GM19438 (cell line): ENCODE measurements around the gene TRAPPC2L.

Source experiments
- ATAC-seq: cut with Tn5 transposase; IDR thresholded peaks from one replicate; pipeline ENCODE4 v1.9.1; 2021; ENCODE audit warnings: low read depth; ENCODE audit not compliant: unreplicated experiment

TRAPPC2L gene

DNA sequence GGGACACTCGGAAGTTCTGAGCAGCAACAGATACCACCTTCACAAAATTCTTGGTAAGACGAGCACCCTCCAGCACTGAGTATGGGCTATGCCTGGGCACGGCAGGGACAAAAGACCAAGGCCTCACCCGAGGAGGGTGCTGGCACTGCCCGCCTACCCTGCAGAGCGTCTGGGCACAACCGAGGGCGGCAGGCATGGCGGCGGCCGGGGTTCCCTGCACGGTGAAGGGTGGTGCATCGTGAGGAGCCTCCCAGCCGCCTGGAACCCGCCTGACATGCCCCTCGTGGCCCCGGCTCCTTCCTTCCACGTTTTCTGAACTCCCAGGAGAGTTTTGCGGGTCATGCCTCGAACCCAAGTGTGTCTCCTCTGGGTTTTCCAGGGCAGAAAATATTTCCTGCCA is 19.1 kb upstream of the TRAPPC2L start:
- ATAC-seq: no peak

DNA sequence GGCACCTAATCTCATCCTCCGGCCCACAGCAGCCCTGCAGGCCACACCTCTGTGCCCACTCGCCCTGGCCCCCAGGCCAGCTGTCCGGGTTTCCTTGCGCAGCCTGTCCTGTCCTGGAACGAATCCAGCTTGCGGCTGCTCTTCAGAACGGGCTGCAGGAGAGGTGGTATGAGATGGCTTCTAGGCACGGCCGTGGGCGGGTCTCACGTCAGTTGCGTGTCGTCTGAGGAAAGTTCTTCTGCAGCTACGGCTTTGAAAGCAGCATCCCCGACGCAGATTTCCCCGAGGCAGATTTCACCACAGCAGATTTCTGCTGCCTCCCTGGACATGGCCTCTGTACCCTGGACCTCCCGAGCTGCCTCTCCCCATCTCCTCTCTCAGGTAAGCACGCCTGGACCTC is 18.4 kb upstream of the TRAPPC2L start:
- ATAC-seq: no peak

GRCh38 chr16:88839026-88839529 is 17.8 kb upstream of the TRAPPC2L start:
- ATAC-seq: no peak

- no peak for ATAC-seq
These were observed 17.0 kb upstream of the TRAPPC2L start for GRCh38 chr16:88839745-88840599.

DNA sequence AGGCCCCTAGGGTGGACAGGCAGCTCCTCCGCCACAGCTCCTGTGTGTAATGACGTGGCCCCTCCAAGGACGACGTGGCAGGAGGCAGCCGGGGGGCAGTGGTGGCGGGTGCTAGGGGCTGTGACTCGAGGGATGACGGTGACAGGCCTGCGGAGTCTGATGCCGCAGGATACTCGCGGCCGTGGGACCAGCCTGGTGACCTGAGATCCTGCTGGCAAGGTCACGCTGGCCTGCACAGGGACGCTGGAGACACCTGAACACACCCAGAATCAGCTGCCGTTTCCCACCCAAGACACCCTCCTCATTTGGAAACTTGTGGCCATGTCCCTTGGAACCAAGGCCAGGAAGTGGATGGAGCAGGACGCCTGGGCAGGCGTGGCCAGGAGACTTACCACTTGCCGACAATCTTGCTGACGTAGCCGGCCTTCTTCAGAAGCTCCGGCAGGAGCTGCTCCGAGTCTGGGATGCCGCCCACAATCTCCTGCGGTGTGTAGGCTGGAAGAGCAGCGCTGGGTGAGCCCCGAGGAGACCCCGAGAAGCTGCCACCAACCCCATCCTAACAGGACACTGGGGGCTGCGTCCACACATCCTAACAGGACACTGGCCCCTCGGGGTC is 16.2 kb upstream of the TRAPPC2L start:
- ATAC-seq: no peak

DNA sequence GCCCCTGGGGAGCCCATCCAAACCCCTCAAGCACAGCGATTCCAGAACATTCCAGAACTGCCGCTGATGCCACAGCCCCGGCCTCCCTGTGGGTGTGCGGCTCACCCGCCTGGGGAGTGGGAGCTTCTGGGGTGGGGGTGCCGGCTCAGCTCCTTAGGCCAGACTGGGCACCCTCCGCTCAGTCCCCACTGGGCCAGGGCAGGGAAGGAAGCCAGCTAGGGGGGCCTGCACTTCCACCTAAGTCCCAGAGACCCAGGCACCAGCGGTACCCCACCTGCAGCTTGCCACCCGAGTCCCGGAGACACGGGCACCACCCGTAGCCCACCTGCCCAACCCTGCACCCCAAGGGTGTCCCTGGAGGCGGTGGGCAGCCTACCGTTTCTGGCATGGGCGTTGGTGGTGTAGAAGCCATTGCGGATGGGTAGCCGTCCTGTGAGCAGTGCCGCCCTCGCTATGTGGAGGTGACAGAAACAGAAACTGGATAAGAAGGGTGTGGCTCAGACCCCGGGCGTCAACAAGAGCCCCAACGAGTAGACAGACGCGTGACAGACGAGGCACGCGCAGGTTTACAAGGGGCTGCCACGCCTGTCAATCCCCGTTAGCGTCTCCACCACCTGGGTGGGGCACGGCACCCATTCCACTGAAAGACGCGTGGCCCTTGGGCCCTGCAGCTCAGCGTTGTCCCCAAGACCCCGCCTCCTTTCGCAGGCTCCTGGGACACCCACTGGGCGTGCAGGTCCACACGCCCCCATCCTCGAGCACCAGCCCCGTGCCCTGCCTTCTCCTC is 15.2 kb upstream of the TRAPPC2L start:
- no peak for ATAC-seq

GRCh38 chr16:88842308-88842756 is 14.6 kb upstream of the TRAPPC2L start:
- no peak for ATAC-seq

DNA sequence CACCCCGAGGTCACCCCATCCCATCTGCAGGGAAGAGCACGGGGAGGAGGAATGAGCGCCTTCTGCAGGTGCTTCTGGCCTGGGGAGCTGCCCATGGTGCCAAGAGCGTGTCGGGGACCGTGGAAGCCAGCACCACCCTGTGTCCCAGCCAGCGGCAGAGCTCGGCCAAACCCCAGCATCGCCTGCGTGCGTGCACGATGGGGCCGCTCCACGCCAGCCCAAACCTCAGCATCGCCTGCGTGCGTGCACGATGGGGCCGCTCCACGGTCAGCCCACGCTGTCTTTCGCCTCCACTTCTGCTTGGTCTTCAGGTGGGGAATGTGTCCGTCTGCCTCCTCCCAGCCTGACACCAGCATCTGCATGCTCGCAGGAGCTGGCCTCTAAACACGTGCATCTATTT is 14.1 kb upstream of the TRAPPC2L start:
- ATAC-seq: no peak

GRCh38 chr16:88843256-88843655 is 13.7 kb upstream of the TRAPPC2L start:
- no peak for ATAC-seq

DNA sequence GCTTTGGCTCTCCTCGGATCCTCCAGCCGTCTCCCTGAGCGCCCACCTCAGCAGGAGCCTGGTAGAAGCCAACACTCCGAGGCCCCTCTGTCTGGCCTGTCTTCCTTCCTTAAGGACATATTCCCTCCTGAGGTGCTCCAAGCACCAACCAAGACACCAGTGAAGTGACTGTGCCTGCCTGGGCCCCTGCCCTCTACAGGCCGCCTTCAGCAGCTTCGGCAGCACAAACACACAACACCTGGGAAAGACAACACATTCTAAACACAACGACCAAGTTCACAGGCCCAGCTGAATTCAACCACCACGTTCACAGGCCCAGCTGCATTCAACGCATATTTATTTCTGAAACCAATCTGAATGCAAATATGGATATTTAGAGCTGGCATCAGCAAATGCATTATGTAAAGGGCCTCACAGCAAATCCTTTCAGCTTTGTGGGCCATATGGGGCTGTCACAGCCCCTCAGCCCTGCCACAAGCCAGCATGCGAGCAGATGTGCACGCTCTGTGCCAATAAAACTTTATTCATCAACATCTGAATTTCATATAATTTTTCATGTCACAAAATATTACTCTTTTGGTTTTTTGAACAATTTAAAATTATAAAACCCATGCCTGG is 12.4 kb upstream of the TRAPPC2L start:
- ATAC-seq: no peak

GRCh38 chr16:88846088-88846487 is 10.8 kb upstream of the TRAPPC2L start:
- ATAC-seq: no peak

DNA sequence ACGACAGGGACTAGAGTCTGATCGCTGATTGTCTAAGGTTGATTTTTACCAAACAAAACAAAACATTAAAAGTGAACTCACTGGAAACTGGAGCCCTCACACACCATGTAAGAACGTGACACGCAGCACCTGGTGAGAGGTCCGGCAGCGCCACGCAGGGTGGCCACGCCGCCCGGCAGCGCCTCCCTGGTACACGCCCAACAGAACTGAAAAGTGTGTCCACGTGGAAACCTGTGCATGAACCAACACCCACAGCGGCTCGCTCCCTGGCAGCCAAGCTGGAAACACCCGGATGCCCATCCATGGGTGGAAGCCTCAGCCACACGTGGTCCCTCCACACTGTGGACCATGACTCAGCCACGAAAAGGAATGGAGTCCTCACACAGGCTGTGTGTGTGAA is 9.3 kb upstream of the TRAPPC2L start:
- no peak for ATAC-seq

DNA sequence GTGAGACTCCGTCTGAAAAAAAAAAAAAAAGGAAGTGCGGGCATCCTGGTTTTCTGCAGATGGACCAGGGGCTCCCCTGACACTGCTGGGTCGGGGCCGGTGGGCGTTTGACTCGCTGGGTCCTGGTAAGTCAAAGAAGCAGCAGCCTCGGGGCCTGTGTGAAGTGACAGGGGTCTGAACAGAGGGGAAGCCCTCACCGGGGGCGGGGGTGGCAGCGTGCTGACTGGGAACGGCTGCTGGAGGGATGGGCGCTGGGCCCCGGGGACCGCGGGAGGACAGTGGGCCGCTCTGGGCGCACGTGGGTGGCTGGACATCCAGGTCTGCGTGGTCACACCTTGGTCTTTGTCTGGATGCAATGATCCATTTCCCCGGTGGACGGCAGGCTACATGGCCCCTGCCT is 8.4 kb upstream of the TRAPPC2L start:
- no peak for ATAC-seq

GRCh38 chr16:88850531-88851199 is 6.3 kb upstream of the TRAPPC2L start:
- ATAC-seq: no peak

DNA sequence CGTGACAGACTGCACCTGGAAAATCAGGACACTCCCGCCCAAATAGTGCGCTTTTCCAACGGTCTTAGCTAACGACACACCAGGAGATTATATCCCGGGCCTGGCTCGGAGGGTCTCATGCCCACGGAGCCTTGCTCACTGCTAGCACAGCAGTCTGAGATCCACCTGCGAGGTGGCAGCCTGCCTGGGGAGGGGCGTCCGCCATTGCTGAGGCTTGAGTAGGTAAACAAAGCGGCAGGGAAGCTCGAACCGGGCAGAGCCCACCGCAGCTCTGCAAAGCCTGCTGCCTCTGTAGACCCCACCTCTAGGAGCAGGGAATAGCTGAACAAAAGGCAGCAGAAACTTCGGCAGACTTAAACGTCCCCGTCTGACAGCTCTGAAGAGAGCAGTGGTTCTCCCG is 5.3 kb upstream of the TRAPPC2L start:
- ATAC-seq: no peak

DNA sequence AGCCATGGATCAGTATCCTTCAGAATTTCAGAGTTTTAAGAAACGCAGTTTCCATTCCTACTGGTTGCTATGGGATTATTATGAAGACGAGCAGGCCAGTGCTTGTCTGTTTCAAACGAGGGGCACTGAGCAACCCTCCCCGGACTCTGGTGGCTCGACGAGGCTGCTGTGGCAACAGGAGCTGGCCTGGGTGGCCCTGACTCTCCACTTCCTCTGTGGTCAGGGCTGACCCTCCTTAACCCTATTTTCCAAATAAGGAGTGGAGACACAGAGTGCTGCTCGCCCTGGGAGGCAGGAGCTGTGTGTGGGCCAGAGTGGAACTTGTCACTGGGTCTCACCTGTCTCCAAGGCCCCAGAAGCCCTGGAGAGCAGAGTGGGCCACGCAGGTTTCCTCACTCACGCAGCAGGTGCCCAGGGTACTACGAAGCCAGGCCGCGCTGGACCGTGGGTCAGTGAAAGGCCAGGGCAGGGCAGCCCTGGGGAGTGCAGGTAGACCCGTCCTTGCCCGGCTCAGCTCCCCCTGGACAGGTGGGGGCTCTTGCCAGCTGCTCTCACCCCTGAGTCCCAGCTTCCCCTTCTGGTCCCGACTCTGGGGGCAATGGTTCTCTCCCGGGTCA is 3.5 kb upstream of the TRAPPC2L start:
- ATAC-seq: no peak

GRCh38 chr16:88854306-88855111 is 2.4 kb upstream of the TRAPPC2L start:
- no peak for ATAC-seq

- no peak for ATAC-seq
These were observed 1.8 kb upstream of the TRAPPC2L start for GRCh38 chr16:88855176-88855575.

DNA sequence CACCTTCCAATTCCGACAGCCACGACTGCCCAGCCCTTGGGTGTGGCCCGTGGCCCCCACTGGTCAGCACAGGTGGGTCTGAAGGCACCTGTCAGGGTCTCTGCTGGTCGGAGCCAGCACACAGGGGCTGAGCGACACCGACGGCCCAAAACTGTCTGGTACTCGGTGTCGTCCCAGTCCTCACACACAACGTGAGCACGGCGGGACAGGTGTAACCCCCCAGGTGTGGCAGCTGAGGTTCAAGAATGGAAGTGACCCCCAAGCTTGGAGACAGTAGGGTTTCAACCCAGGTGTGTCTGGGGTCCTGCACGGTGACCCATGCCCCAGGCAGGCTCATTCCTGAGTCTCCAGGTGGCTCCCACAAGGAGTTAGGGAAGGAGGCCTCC is 1.2 kb upstream of the TRAPPC2L start:
- ATAC-seq: no peak
